ENCODE measurements around the gene KHDRBS2.

Gene KHDRBS2

DNA sequence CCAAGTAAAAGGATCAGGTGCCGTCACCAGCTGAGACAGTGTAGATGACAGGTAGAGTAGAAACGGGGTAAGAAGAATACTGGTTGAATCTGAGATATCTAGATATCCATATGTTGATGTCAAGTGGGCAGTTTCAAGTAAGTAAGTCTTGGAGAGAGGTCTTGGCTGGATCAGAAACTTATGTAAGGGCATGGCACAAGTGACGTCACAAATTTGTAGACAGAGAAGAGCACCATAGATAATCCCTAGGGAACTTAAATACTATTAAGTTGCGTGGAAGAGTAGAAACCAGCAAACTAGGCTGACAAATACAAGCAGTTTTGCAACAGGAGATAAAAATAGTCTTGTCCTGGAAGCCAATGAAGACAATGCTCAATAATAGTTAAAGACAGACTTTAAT is 123.2 kb downstream of the KHDRBS2 start:
- H3K27me3 ChIP-seq (ENCODE audit: control insufficient read depth, insufficient read depth, low read length), result no peaks in the 10 kb centered on the region
- H3K9ac ChIP-seq (ENCODE audit: low read length), result no peak overlapping the region
- H3K4me1 ChIP-seq (ENCODE audit: control insufficient read depth, insufficient read depth, low read length), result no peaks in the 10 kb centered on the region
- H3K36me3 ChIP-seq (ENCODE audit: control insufficient read depth, insufficient read depth, low read length), result no peaks in the 10 kb centered on the region
- H3K4me3 ChIP-seq (ENCODE audit: low read length), result no peak overlapping the region
- H3K9me3 ChIP-seq (ENCODE audit: control insufficient read depth, low read length), result no peaks in the 10 kb centered on the region

- Histone ChIP-seq H3K36me3 (ENCODE audit: control insufficient read depth, insufficient read depth, low read length) (no peaks in the 10 kb centered on the region), H3K9me3 (ENCODE audit: control insufficient read depth, low read length) (no peaks in the 10 kb centered on the region), H3K4me3 (ENCODE audit: low read length) (no peak overlapping the region), H3K27me3 (ENCODE audit: control insufficient read depth, insufficient read depth, low read length) (no peaks in the 10 kb centered on the region), H3K4me1 (ENCODE audit: control insufficient read depth, insufficient read depth, low read length) (no peaks in the 10 kb centered on the region), H3K9ac (ENCODE audit: low read length) (no peak overlapping the region)
Measured at GRCh38 chr6:62152796-62153195, 133.2 kb downstream of the KHDRBS2 start.

- H3K4me3 ChIP-seq (ENCODE audit: low read length), result no peak overlapping the region
- H3K4me1 ChIP-seq (ENCODE audit: control insufficient read depth, insufficient read depth, low read length), result no peaks in the 10 kb centered on the region
- H3K9ac ChIP-seq (ENCODE audit: low read length), result no peak overlapping the region
- H3K27me3 ChIP-seq (ENCODE audit: control insufficient read depth, insufficient read depth, low read length), result no peaks in the 10 kb centered on the region
- H3K36me3 ChIP-seq (ENCODE audit: control insufficient read depth, insufficient read depth, low read length), result no peaks in the 10 kb centered on the region
- no peaks in the 10 kb centered on the region for H3K9me3 ChIP-seq (ENCODE audit: control insufficient read depth, low read length)
Measured at GRCh38 chr6:62150048-62150663, 135.9 kb downstream of the KHDRBS2 start.

DNA sequence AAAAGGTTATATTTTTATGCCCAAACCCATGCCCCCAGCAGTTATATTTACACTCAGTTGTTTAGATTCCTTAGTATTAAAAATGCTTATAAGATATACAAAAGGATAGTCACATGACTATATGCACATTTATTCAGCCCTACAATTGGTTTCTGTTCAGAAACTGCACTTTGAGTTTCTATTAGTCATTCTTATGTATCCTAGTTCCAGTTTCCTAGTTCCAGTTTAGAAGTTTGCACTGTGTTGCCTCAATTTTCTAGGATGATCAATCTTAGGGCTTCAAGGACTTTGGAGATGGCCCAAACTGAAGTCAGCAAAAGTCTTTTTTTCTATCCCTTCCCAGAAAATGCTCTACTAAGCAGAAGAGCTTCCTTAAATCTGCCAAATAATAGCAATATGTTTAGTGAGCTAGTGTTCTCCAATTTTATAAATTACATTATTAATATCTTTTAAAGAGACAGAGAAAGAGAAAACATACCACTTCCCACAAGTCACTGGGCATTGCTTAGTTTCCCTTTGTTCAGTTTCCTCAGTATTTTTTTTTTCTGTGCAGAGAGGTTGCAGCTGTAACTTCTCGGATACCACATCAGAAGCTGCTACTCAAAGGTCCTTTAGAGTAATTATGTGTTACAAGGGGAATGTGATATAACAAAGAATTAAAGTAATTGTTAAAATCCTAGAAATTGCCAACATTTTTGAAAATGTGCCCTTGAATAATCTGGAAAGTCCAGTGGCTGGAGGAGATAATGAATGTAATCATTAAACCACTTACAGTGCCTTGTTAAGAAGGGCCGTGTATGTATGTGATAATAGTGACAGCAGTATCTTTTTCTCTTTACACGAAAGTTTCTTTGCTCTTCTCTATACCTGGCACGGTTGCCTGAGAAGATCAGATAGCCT is 138.8 kb downstream of the KHDRBS2 start:
- Histone ChIP-seq H3K9me3 (ENCODE audit: control insufficient read depth, low read length) (no peaks in the 10 kb centered on the region), H3K4me1 (ENCODE audit: control insufficient read depth, insufficient read depth, low read length) (no peaks in the 10 kb centered on the region), H3K4me3 (ENCODE audit: low read length) (no peak overlapping the region), H3K27me3 (ENCODE audit: control insufficient read depth, insufficient read depth, low read length) (no peaks in the 10 kb centered on the region), H3K9ac (ENCODE audit: low read length) (no peak overlapping the region), H3K36me3 (ENCODE audit: control insufficient read depth, insufficient read depth, low read length) (no peaks in the 10 kb centered on the region)

- H3K36me3 ChIP-seq (ENCODE audit: control insufficient read depth, insufficient read depth, low read length), result no peaks in the 10 kb centered on the region
- no peak overlapping the region for H3K9ac ChIP-seq (ENCODE audit: low read length)
- no peaks in the 10 kb centered on the region for H3K27me3 ChIP-seq (ENCODE audit: control insufficient read depth, insufficient read depth, low read length)
- H3K4me3 ChIP-seq (ENCODE audit: low read length), result no peak overlapping the region
- no peaks in the 10 kb centered on the region for H3K9me3 ChIP-seq (ENCODE audit: control insufficient read depth, low read length)
- no peaks in the 10 kb centered on the region for H3K4me1 ChIP-seq (ENCODE audit: control insufficient read depth, insufficient read depth, low read length)
Measured at GRCh38 chr6:62129127-62129526, 156.9 kb downstream of the KHDRBS2 start.

DNA sequence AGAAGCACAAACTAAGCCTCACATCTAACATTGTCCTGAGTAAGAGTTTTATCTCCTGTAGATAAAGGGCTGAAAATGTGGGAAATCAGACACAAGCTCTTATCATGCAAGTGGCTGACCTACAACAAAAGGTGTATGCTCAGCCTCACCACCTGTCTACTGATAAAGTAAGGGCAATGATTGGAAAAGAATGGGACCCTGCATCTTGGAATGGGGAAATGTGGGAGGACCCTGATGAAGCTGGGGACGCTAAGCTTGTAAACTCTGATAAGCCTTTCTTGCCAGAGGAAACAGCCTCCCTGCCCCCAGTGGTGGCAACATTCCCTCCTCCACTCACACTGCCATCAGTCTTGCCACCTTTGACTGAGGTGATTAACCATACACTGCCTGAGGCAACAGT is 166.6 kb downstream of the KHDRBS2 start:
- Histone ChIP-seq H3K9ac (ENCODE audit: low read length) (no peak overlapping the region), H3K9me3 (ENCODE audit: control insufficient read depth, low read length) (no peaks in the 10 kb centered on the region), H3K36me3 (ENCODE audit: control insufficient read depth, insufficient read depth, low read length) (no peaks in the 10 kb centered on the region), H3K27me3 (ENCODE audit: control insufficient read depth, insufficient read depth, low read length) (no peaks in the 10 kb centered on the region), H3K4me3 (ENCODE audit: low read length) (no peak overlapping the region), H3K4me1 (ENCODE audit: control insufficient read depth, insufficient read depth, low read length) (no peaks in the 10 kb centered on the region)

DNA sequence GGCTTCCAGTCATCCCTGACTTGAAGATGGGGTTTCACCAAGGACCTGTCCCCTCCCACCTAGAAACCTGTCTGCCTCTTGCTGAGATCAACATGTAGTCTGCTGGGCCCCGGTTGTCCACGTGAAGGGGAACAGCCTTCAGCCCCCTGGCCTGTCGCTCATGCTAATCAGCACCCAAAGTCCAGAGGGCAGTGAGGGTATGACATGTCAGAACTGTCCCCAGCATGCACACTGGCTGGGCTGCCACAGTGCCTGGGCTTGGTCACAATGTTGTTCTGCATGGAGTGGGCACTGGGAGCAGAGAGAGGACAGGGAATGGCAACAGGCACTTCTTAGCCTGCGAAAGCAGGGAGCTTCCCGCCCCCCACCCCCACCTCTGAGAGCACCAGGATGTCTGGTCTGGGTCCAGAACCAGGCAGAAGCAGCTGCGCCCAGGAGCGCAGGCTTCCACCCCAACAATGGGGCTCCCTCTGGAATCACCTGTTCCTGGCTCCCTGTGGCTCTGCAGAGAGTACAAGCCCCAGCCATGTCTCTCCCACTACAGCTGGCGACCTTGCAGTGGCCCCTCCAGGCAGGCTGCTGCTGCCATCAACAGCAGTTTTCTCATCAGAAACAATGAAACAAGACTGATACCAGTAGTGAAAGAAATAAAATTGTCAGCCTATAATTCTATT is 182.7 kb downstream of the KHDRBS2 start:
- Histone ChIP-seq H3K4me1 (ENCODE audit: control insufficient read depth, insufficient read depth, low read length) (no peaks in the 10 kb centered on the region), H3K9ac (ENCODE audit: low read length) (no peak overlapping the region), H3K9me3 (ENCODE audit: control insufficient read depth, low read length) (no peaks in the 10 kb centered on the region), H3K36me3 (ENCODE audit: control insufficient read depth, insufficient read depth, low read length) (no peaks in the 10 kb centered on the region), H3K27me3 (ENCODE audit: control insufficient read depth, insufficient read depth, low read length) (no peaks in the 10 kb centered on the region), H3K4me3 (ENCODE audit: low read length) (no peak overlapping the region)

DNA sequence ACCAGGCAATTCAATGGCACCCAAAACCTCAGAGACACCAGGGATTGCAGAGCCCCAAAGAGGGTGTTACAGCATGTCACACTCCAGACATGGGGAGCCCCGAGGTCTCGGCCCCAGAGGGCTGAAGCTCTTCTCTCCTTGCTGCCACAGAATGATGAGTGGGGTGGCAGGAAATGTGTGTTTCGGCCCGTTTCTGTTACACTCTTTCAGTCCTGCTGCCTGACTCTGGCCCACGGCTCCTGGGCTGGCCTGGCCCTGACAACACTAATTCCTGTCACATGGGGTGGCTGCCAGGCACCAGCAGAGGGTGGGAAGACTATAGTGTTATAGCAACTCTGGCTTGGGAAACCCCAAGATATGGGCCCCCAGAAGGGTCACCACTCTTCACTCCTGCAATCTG is 183.6 kb downstream of the KHDRBS2 start:
- Histone ChIP-seq H3K27me3 (ENCODE audit: control insufficient read depth, insufficient read depth, low read length) (no peaks in the 10 kb centered on the region), H3K36me3 (ENCODE audit: control insufficient read depth, insufficient read depth, low read length) (no peaks in the 10 kb centered on the region), H3K4me1 (ENCODE audit: control insufficient read depth, insufficient read depth, low read length) (no peaks in the 10 kb centered on the region), H3K9ac (ENCODE audit: low read length) (no peak overlapping the region), H3K9me3 (ENCODE audit: control insufficient read depth, low read length) (no peaks in the 10 kb centered on the region), H3K4me3 (ENCODE audit: low read length) (no peak overlapping the region)

DNA sequence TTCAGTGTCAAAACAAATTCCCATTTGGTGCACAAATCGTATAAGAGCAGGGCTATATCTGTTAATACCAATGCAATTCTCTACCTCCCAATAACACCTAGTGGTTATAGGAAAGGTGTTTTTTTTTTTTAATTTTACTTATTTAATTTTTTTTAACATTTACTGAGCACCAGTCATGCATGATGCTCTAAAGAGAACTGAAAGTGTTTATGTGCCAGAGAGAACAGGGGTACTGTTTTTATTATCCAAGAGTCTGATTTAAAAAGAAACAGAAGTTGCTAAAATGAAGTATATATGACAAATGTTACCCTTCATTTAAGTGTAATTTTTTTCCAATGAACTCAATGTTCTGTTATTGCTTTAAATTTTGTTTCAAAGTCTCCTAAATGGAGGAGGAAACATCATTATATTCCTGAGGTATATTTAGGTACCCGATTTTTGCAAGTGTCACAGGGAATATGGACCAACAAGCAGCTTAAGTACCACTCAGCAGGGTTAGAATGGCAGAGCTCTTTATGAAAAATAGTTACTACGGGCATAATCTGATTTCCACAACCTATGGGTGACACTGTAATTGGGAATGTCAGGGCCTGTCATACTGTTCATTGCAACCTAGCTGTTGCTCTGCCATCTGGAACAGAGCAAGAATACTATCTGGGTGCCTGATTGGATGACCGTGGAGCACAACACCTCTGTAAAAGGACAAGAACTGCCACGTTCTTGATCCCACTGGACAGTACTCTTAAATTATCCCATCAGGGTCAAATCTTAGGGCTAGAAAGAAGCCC is 195.4 kb downstream of the KHDRBS2 start:
- no peak overlapping the region for H3K4me3 ChIP-seq (ENCODE audit: low read length)
- no peak overlapping the region for H3K9ac ChIP-seq (ENCODE audit: low read length)
- H3K36me3 ChIP-seq (ENCODE audit: control insufficient read depth, insufficient read depth, low read length), result no peaks in the 10 kb centered on the region
- H3K9me3 ChIP-seq (ENCODE audit: control insufficient read depth, low read length), result no peaks in the 10 kb centered on the region
- no peaks in the 10 kb centered on the region for H3K4me1 ChIP-seq (ENCODE audit: control insufficient read depth, insufficient read depth, low read length)
- H3K27me3 ChIP-seq (ENCODE audit: control insufficient read depth, insufficient read depth, low read length), result no peaks in the 10 kb centered on the region

DNA sequence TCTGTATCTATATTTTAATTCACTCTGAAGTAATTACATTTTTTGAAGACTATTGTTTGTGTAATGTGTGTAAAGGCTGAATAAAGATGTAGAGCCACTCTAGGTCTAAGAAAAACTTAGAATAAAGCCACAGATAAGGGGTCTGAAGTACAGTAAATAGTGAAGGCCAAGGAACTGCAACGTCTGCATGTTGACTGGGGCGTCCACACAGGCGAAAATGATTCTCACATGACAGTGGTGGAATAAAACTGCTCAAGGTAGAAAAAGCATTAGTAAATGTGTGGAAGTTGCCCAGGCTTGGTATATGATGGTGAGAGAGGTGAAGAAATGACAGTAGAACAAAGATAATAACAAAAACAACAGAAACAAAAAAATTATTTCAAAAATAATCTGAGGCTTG is 196.2 kb downstream of the KHDRBS2 start:
- Histone ChIP-seq H3K9ac (ENCODE audit: low read length) (no peak overlapping the region), H3K9me3 (ENCODE audit: control insufficient read depth, low read length) (no peaks in the 10 kb centered on the region), H3K4me3 (ENCODE audit: low read length) (no peak overlapping the region), H3K4me1 (ENCODE audit: control insufficient read depth, insufficient read depth, low read length) (no peaks in the 10 kb centered on the region), H3K36me3 (ENCODE audit: control insufficient read depth, insufficient read depth, low read length) (no peaks in the 10 kb centered on the region), H3K27me3 (ENCODE audit: control insufficient read depth, insufficient read depth, low read length) (no peaks in the 10 kb centered on the region)

DNA sequence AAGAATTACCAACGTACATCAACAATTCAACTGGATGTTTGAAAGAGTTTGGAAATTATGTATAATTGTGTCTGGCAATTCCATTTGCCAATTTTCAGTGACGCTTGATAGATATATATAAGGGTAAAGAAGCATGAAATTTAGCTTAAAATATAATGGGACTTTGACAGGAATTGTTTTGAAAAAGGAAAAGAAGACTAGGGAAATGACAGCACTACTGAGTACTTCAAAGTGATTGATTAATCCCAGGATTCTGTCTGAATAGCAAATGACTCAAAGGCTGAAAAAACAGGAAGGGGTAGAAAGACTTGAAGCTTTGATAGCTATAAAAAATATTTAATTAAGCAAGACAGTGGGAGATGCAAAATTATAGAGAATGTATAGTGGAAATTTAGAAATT is 200.0 kb downstream of the KHDRBS2 start:
- no peaks in the 10 kb centered on the region for H3K4me1 ChIP-seq (ENCODE audit: control insufficient read depth, insufficient read depth, low read length)
- H3K36me3 ChIP-seq (ENCODE audit: control insufficient read depth, insufficient read depth, low read length), result no peaks in the 10 kb centered on the region
- no peak overlapping the region for H3K9ac ChIP-seq (ENCODE audit: low read length)
- H3K27me3 ChIP-seq (ENCODE audit: control insufficient read depth, insufficient read depth, low read length), result no peaks in the 10 kb centered on the region
- no peak overlapping the region for H3K4me3 ChIP-seq (ENCODE audit: low read length)
- H3K9me3 ChIP-seq (ENCODE audit: control insufficient read depth, low read length), result no peaks in the 10 kb centered on the region

Data from mucosa of stomach (tissue), 1 donor.